GM12878 (cell line): ENCODE measurements around the gene RASSF4. TPM values are rescaled to one million over a fixed set of nuclear protein-coding genes. Genes with fewer than 3 reads are reported as not detected.

Source experiments
- ATAC-seq: fragments of 200-7000 bp; cut with Tn5 transposase; 3 replicates; pipeline ENCODE4 v1.9.1; 2020; ENCODE audit warnings: mild to moderate bottlenecking, moderate library complexity
- BruUV-seq: library from RNA; stranded (reverse); fragments of 400-500 nt; replicated peaks from 2 replicates; lab custom pipeline; 2021; lab: Mats Ljungman, UMichigan
- CTCF ChIA-PET: fragments of 300-600 bp; sonication (Branson Sonifier 250); formaldehyde crosslinking; extraction: SDS; loops from one replicate; lab custom pipeline; 2021; ENCODE audit warnings: inconsistent platforms; lab: Yijun Ruan, JAX
- POLR2A ChIA-PET: fragments of 350-600 bp; formaldehyde crosslinking; extraction: SDS; loops from one replicate; lab custom pipeline; 2021; ENCODE audit warnings: inconsistent platforms; lab: Charles Lee
- RAD21 ChIA-PET: fragments of 300-600 bp; sonication (Branson Sonifier 250); formaldehyde crosslinking; loops from one replicate; lab custom pipeline; 2023; ENCODE audit warnings: antibody characterized with exemption; ENCODE audit not compliant: unreplicated experiment; lab: Charles Lee
- SMC1A ChIA-PET: fragments of 300-600 bp; sonication (Branson Sonifier 250); formaldehyde crosslinking; loops from one replicate; lab custom pipeline; 2023; ENCODE audit not compliant: unreplicated experiment, uncharacterized antibody; lab: Charles Lee
- DNase-seq: peaks from one replicate; pipeline ENCODE4 v3.0.0-alpha.2; 2011; ENCODE audit warnings: low read depth, low spot score
- FAIRE-seq: peaks from 3 replicates; lab custom pipeline; 2011; peaks lifted over from hg19 to GRCh38; lab: Jason Lieb, UNC
- H2AFZ ChIP-seq: 2 replicates; pipeline ENCODE4 v1.6.0; 2011; ENCODE audit warnings: low read depth, low read length, control low read depth; ENCODE audit not compliant: control insufficient read depth
- H3K27ac ChIP-seq: 2 replicates; pipeline ENCODE4 v1.5.1; 2011; ENCODE audit warnings: control low read depth; ENCODE audit not compliant: control insufficient read depth, insufficient read depth
- H3K27me3 ChIP-seq, 2 experiments: replicated peaks in 1 of 2; 2 replicates each; pipeline versions ENCODE4 v1.6.0 to v1.6.1; 2011; ENCODE audit warnings: low read length in 1 of 2; ENCODE audit not compliant: control insufficient read depth in 2 of 2, insufficient read depth in 2 of 2
- H3K36me3 ChIP-seq, 2 experiments: 2 replicates each; pipeline ENCODE4 v1.5.1; 2011; ENCODE audit warnings: low read length in 1 of 2; ENCODE audit not compliant: control insufficient read depth in 2 of 2, insufficient read depth in 2 of 2
- H3K4me1 ChIP-seq: 2 replicates; pipeline ENCODE4 v1.6.1; 2011; ENCODE audit warnings: mild to moderate bottlenecking, low read length, moderate library complexity, mixed read lengths; ENCODE audit not compliant: control insufficient read depth, insufficient read depth
- H3K4me2 ChIP-seq: 2 replicates; pipeline ENCODE4 v1.6.0; 2011; ENCODE audit warnings: control low read depth; ENCODE audit not compliant: control insufficient read depth, insufficient read depth
- H3K4me3 ChIP-seq: fragments of 200-600 bp; sonication (generic); 2 replicates; pipeline ENCODE4 v1.5.1; 2016
- H3K79me2 ChIP-seq: 2 replicates; pipeline ENCODE4 v1.6.0; 2011; ENCODE audit warnings: low read length; ENCODE audit not compliant: control insufficient read depth, insufficient read depth
- H3K9ac ChIP-seq: 2 replicates; pipeline ENCODE4 v1.8.0; 2011; ENCODE audit warnings: low read length, control low read depth, mixed read lengths; ENCODE audit not compliant: control insufficient read depth, insufficient read depth
- H3K9me3 ChIP-seq: replicated peaks from 3 replicates; pipeline ENCODE4 v1.5.1; 2011; ENCODE audit warnings: mild to moderate bottlenecking, low read length; ENCODE audit not compliant: control insufficient read depth, insufficient read depth
- H4K20me1 ChIP-seq: 2 replicates; pipeline ENCODE4 v1.6.0; 2011; ENCODE audit not compliant: control insufficient read depth, insufficient read depth
- ATF7 ChIP-seq: fragments of 450-650 bp; IDR thresholded peaks from 2 replicates; pipeline ENCODE4 v1.6.1; 2016; ENCODE audit warnings: low read depth, mild to moderate bottlenecking
- BACH1 ChIP-seq: fragments of 450-650 bp; IDR thresholded peaks from 2 replicates; pipeline ENCODE4 v1.6.1; 2017; ENCODE audit warnings: mild to moderate bottlenecking, borderline replicate concordance
- EP300 ChIP-seq, 2 experiments: fragments of 150-350 bp in 1 of 2; IDR thresholded peaks; 2 replicates each; pipeline ENCODE4 v1.6.1; 2011 to 2012; ENCODE audit warnings: low read depth in 2 of 2, low read length in 2 of 2, borderline replicate concordance in 1 of 2, improper control_type of control experiment in 1 of 2, inconsistent platforms in 1 of 2; ENCODE audit not compliant: control insufficient read depth in 1 of 2
- GABPA ChIP-seq: IDR thresholded peaks from 2 replicates; pipeline ENCODE4 v1.6.1; 2014; ENCODE audit warnings: antibody characterized with exemption, low read depth, mild to moderate bottlenecking, inconsistent platforms
- NR2F1 ChIP-seq: fragments of 450-650 bp; conservative IDR thresholded peaks from 2 replicates; pipeline ENCODE4 v1.6.1; 2017; ENCODE audit warnings: mild to moderate bottlenecking
- PBX3 ChIP-seq: IDR thresholded peaks from 2 replicates; pipeline ENCODE4 v1.6.1; 2011; ENCODE audit warnings: mild to moderate bottlenecking, low read depth, low read length, moderate library complexity; ENCODE audit not compliant: insufficient replicate concordance
- POLR2A ChIP-seq: IDR thresholded peaks from 2 replicates; pipeline ENCODE4 v1.6.1; 2011; ENCODE audit warnings: low read depth, mild to moderate bottlenecking, low read length
- POLR2AphosphoS5 ChIP-seq: IDR thresholded peaks from 2 replicates; pipeline ENCODE4 v1.6.1; 2011; ENCODE audit warnings: mild to moderate bottlenecking, low read length, inconsistent platforms
- POU2F2 ChIP-seq: IDR thresholded peaks from 3 replicates; pipeline ENCODE4 v1.6.1; 2011; ENCODE audit warnings: low read depth, mild to moderate bottlenecking, low read length, borderline replicate concordance
- RB1 ChIP-seq: fragments of 450-650 bp; formaldehyde crosslinking; IDR thresholded peaks from 2 replicates; pipeline ENCODE4 v1.6.1; 2017; ENCODE audit warnings: mild to moderate bottlenecking, borderline replicate concordance
- RCOR1 ChIP-seq: conservative IDR thresholded peaks from 2 replicates; pipeline ENCODE4 v1.6.1; 2012; ENCODE audit warnings: low read depth, low read length, improper control_type of control experiment
- SMAD1 ChIP-seq: fragments of 450-650 bp; IDR thresholded peaks from 2 replicates; pipeline ENCODE4 v1.6.1; 2018; ENCODE audit warnings: mild to moderate bottlenecking, low read depth; ENCODE audit not compliant: partially characterized antibody
- TCF12 ChIP-seq: IDR thresholded peaks from 2 replicates; pipeline ENCODE4 v1.6.1; 2011; ENCODE audit warnings: low read depth, mild to moderate bottlenecking, low read length
- WGBS: methylation state at CpG from one replicate; pipeline ENCODE4 v1.1.6; 2016; ENCODE audit warnings: low lambda C conversion rate; ENCODE audit not compliant: insufficient replicate concordance, insufficient coverage; ENCODE audit errors: missing lambda C conversion rate; 5-methylcytosine and 5-hydroxymethylcytosine counted together
- in situ Hi-C: fragments of 300-500 bp; cut with MboI; formaldehyde crosslinking; loops from 9 replicates; pipeline ENCODE4 v1.14.3; 2018; ENCODE audit warnings: mixed read lengths
- intact Hi-C: fragments of 100-400 bp; cut with micrococcal nuclease; formaldehyde crosslinking; loops from one replicate; pipeline ENCODE4 v1.14.2; 2022; ENCODE audit not compliant: unreplicated experiment
- polyA plus RNA-seq, 11 experiments: library from polyadenylated mRNA; depleted of rRNA in 4 of 11; unstranded in 6 of 11; stranded (reverse) in 5 of 11; fragments of >200 nt; fragmentation: Nextera tagmentation in 4 of 11; fragmentation: Illumina TruSeq in 1 of 11; extraction: Ambion mirVana in 4 of 11; extraction: Trizol in 1 of 11; gene quantifications; 1 replicate in 1 of 11; 2 replicates in 10 of 11; pipeline versions ENCODE4 v1.2.1 to v1.2.3, GENCODE V29; 2011 to 2016; ENCODE audit warnings: inconsistent platforms in 2 of 11, missing spikeins in 2 of 11, low read depth in 1 of 11
- total RNA-seq, 4 experiments: library from RNA; depleted of rRNA in 3 of 4; stranded (reverse); fragments of >200 nt in 3 of 4; fragmentation: Illumina TruSeq in 1 of 4; extraction: Trizol in 1 of 4; gene quantifications; 2 replicates each; pipeline versions ENCODE4 v1.2.1 to v1.2.3, GENCODE V29; 2013 to 2021
- TF ChIP-seq, protein P1 (sequence below): fragments of 450-650 bp; formaldehyde crosslinking; IDR thresholded peaks from 2 replicates; pipeline ENCODE4 v1.4.0; 2020; ENCODE audit warnings: mild to moderate bottlenecking, moderate library complexity
- TF ChIP-seq, protein P2 (sequence below): fragments of 450-650 bp; IDR thresholded peaks from 2 replicates; pipeline ENCODE4 v1.6.1; 2016; ENCODE audit warnings: mild to moderate bottlenecking

RASSF4 gene
- total and polyA plus RNA-seq, 10 of the 15 experiments (the other 5 are each of a cell fraction or from before 2014, with no cell fraction given): 3.7 to 71.1 (median 16.8) TPM

DNA sequence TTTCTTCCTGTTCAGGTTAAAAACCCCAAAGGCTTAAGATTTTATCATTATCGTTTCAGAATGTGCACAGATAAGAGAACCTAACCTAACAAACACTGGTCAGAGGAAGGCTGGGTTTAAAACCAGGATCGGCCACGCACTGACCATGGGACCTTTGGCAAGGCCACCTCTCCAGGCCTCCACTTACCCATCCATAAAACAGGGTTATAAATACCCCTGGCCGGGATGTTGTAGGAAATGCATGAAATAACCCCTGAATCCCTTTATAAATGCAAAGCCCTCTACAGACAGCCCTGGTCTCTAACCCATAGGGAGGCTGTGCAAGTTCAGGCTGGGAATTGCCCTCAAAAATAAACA lies 18.6 kb downstream of the RASSF4 start (continued):
- TF ChIP-seq, protein P1, sequence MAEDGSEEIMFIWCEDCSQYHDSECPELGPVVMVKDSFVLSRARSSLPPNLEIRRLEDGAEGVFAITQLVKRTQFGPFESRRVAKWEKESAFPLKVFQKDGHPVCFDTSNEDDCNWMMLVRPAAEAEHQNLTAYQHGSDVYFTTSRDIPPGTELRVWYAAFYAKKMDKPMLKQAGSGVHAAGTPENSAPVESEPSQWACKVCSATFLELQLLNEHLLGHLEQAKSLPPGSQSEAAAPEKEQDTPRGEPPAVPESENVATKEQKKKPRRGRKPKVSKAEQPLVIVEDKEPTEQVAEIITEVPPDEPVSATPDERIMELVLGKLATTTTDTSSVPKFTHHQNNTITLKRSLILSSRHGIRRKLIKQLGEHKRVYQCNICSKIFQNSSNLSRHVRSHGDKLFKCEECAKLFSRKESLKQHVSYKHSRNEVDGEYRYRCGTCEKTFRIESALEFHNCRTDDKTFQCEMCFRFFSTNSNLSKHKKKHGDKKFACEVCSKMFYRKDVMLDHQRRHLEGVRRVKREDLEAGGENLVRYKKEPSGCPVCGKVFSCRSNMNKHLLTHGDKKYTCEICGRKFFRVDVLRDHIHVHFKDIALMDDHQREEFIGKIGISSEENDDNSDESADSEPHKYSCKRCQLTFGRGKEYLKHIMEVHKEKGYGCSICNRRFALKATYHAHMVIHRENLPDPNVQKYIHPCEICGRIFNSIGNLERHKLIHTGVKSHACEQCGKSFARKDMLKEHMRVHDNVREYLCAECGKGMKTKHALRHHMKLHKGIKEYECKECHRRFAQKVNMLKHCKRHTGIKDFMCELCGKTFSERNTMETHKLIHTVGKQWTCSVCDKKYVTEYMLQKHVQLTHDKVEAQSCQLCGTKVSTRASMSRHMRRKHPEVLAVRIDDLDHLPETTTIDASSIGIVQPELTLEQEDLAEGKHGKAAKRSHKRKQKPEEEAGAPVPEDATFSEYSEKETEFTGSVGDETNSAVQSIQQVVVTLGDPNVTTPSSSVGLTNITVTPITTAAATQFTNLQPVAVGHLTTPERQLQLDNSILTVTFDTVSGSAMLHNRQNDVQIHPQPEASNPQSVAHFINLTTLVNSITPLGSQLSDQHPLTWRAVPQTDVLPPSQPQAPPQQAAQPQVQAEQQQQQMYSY (CRISPR knock-in tag): no peak
- TF ChIP-seq TCF12: no peak

GRCh38 chr10:44978570-44979280 lies 19.1 kb downstream of the RASSF4 start, which contains the start of gene DEPP1:
Gene DEPP1, minus strand, starts transcription at chr10:44978809. Its CDS starts 779 bp downstream, at chr10:44978030.
- peak within 1 kb of the TSS; percentile 48 for H3K27ac ChIP-seq
- DNase-seq: no peak
- no peaks in the 10 kb centered on the region for H3K9me3 ChIP-seq
- ChIA-PET POLR2A (interaction anchor here (1.0 to 7.4 kb wide), 8 partner anchors 13 to 46 kb away, joined by 3 to 110 read pairs (median 6); no protein-coding TSS in a partner anchor), RAD21 (interaction anchor here (0.7 to 7.7 kb wide), 5 partner anchors 10 to 49 kb away, joined by 3 to 124 read pairs (median 4); no protein-coding TSS in a partner anchor), SMC1A (interaction anchor here (1.3 to 5.2 kb wide), 7 partner anchors 11 to 46 kb away, joined by 6 to 43 read pairs (median 8); partner anchors contain the start of gene ZNF22), CTCF (interaction anchor here (0.7 to 10.1 kb wide), 7 partner anchors 10 to 271 kb away, joined by 3 to 181 read pairs (median 5); no protein-coding TSS in a partner anchor)
- intact Hi-C loops: no loop called here
- in situ Hi-C loops: loop anchor here (5.0 kb wide), 1 partner anchor 46 kb away; no protein-coding TSS in a partner anchor
- H3K4me3 ChIP-seq: peak within 1 kb of the TSS; percentile 61
- WGBS: 65% methylated on average over 12 of the region's 12 CpGs
- peak; percentile 3; the same call in 2 of the 3 replicates for ATAC-seq
- H3K79me2 ChIP-seq: peaks cover 11% of the 10 kb centered on the region
- peak within 1 kb of the TSS; percentile 41 for H3K9ac ChIP-seq
- H3K36me3 ChIP-seq: peaks cover 0 to 1% of the 10 kb centered on the region in 2 experiments; a peak in 2 of 4 replicates
- H3K27me3 ChIP-seq: no peaks in the 10 kb centered on the region
- H2AFZ ChIP-seq: no peak within 1 kb of the TSS
- BruUV-seq: no TSS peak
- FAIRE-seq: no peak
- H3K4me1 ChIP-seq: peaks cover 57% of the 10 kb centered on the region
- H3K4me2 ChIP-seq: peak within 1 kb of the TSS; percentile 57
- H4K20me1 ChIP-seq: no peaks in the 10 kb centered on the region
- TF ChIP-seq POLR2AphosphoS5 (peak; percentile 98), BACH1 (peak; percentile 53; the same call in 1 of the 2 replicates), RB1 (0 out of 2 replicates have a peak, but pooled peaks have one; percentile 15), EP300 (IDR thresholded peaks at IDR 0.05; ENCODE audit: borderline replicate concordance in 1 of 2, control insufficient read depth in 1 of 2, low read depth in 2 of 2, low read length in 2 of 2) (no peak), PBX3 (peak; percentile 98), NR2F1 (0 out of 2 replicates have a peak, but pooled peaks have one; percentile 23), POU2F2 (peak; percentile 80; the same call in 2 of the 3 replicates), ATF7 (peak; percentile 69), RCOR1 (no peak), GABPA (no peak), POLR2A (peak; percentile 90), SMAD1 (peak; percentile 43)
- TF ChIP-seq, protein P2, sequence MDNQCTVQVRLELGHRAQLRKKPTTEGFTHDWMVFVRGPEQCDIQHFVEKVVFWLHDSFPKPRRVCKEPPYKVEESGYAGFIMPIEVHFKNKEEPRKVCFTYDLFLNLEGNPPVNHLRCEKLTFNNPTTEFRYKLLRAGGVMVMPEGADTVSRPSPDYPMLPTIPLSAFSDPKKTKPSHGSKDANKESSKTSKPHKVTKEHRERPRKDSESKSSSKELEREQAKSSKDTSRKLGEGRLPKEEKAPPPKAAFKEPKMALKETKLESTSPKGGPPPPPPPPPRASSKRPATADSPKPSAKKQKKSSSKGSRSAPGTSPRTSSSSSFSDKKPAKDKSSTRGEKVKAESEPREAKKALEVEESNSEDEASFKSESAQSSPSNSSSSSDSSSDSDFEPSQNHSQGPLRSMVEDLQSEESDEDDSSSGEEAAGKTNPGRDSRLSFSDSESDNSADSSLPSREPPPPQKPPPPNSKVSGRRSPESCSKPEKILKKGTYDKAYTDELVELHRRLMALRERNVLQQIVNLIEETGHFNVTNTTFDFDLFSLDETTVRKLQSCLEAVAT: peak; percentile 54
